PFSK-1 (cell line): Measurements from ENCODE around the gene AHDC1.

ENCODE experiments used
- FOXP2 ChIP-seq: optimal IDR thresholded peaks from 2 replicates; pipeline ENCODE3; 2011; ENCODE audit warnings: borderline replicate concordance, control low read depth, inconsistent platforms; ENCODE audit not compliant: insufficient read depth; ENCODE audit errors: extremely low read length, extremely low read depth
- POLR2AphosphoS5 ChIP-seq: IDR thresholded peaks from 2 replicates; pipeline ENCODE4 v1.6.1; 2012; ENCODE audit warnings: low read depth, mild to moderate bottlenecking, control low read depth, low read length, moderate library complexity
- REST ChIP-seq, 2 experiments: IDR thresholded peaks; 2 replicates each; pipeline versions ENCODE4 v1.6.1 to v1.8.0; 2011 to 2012; ENCODE audit warnings: low read depth in 2 of 2, low read length in 2 of 2, control low read depth in 1 of 2, inconsistent platforms in 1 of 2, mild to moderate bottlenecking in 1 of 2, moderate library complexity in 1 of 2; ENCODE audit not compliant: insufficient read depth in 1 of 2
- SIN3A ChIP-seq: IDR thresholded peaks from 2 replicates; pipeline ENCODE4 v1.6.1; 2012; ENCODE audit warnings: mild to moderate bottlenecking, low read length, moderate library complexity, borderline replicate concordance; ENCODE audit not compliant: insufficient read depth
- TAF1 ChIP-seq: IDR thresholded peaks from 2 replicates; pipeline ENCODE4 v1.6.1; 2012; ENCODE audit warnings: low read length, control low read depth, borderline replicate concordance; ENCODE audit not compliant: insufficient read depth

AHDC1 gene

DNA sequence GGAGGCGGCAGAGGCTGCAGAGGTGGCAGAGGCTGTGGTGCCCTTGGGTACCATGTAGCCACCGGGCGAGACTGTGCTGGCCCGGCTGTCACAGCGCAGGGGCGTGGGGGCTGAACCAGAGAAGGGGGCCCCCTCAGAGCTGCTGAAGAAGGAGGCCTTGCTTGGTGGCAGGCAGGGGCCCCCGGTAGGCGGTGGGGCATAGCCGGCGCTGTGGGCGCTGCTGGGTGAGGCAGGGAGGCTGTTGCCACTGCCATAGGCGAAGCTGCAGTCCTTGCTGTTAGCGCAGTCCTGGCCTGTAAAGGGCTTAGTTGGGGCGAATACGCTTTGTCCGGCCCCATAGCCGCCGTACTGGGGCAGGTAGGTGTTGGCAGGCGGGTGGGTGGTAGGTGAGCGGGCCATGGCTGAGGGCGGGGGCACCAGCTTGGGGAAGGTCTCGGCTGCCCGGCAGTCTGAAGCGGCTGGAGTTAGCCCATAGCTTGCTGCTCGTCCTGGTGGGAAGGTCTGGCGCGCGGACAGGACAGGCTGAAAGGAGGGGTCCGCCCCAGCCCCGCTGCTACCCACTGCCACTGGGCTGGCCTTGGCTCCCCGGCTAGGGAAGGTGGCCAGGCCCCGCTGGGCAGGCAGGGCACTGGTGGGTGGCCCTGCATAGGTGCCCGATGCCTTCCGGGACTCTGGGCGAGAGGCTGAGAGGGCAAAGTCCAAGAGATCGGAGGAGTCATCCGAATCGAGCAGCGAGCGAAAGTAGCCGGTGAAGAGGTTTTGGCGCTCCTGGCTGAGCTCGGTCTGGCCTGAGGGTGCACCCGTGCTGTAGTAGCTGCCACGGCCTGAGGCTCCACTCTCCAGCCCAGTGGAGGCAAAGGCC, 54.9 kb downstream of the AHDC1 start:
- TF ChIP-seq FOXP2 = no peak
- no peak for TF ChIP-seq POLR2AphosphoS5
- no peak for TF ChIP-seq SIN3A
- TF ChIP-seq TAF1 = no peak
- no peak for TF ChIP-seq REST (IDR thresholded peaks at IDR 0.05; ENCODE audit: insufficient read depth in 1 of 2, low read depth in 2 of 2, low read length in 2 of 2)

- TF ChIP-seq FOXP2 (no peak), SIN3A (no peak), POLR2AphosphoS5 (no peak), REST (IDR thresholded peaks at IDR 0.05; ENCODE audit: insufficient read depth in 1 of 2, low read depth in 2 of 2, low read length in 2 of 2) (no peak), TAF1 (no peak)
Observed at GRCh38 chr1:27548136-27548853, 55.6 kb downstream of the AHDC1 start.

- no peak for TF ChIP-seq REST (IDR thresholded peaks at IDR 0.05; ENCODE audit: insufficient read depth in 1 of 2, low read depth in 2 of 2, low read length in 2 of 2)
- TF ChIP-seq FOXP2 = no peak
- no peak for TF ChIP-seq SIN3A
- TF ChIP-seq TAF1 = no peak
- no peak for TF ChIP-seq POLR2AphosphoS5
Observed at GRCh38 chr1:27547220-27548116, 56.5 kb downstream of the AHDC1 start.

- TF ChIP-seq TAF1 (no peak), SIN3A (no peak), POLR2AphosphoS5 (no peak), FOXP2 (no peak), REST (IDR thresholded peaks at IDR 0.05; ENCODE audit: insufficient read depth in 1 of 2, low read depth in 2 of 2, low read length in 2 of 2) (no peak)
Observed at GRCh38 chr1:27545876-27546275, 58.1 kb downstream of the AHDC1 start.
